Muscle of leg (tissue), 11 donors: ENCODE data around the gene KARS1. TPM values are rescaled to one million over a fixed set of nuclear protein-coding genes. Genes with fewer than 3 reads are reported as not detected.
"Not testable (repeated sequence)": the region's sequence is repeated elsewhere in the genome, so short reads cannot be mapped to it uniquely, and the experiment has no call there.

Source experiments
- DNase-seq: peaks from one replicate; pipeline ENCODE4 v3.0.0; 2013
- H3K27ac ChIP-seq: one replicate; pipeline ENCODE4 v1.5.1; 2013; ENCODE audit warnings: mild to moderate bottlenecking, low read length, control low read depth
- H3K27me3 ChIP-seq: one replicate; pipeline ENCODE4 v1.6.1; 2013; ENCODE audit warnings: low read length; ENCODE audit not compliant: control insufficient read depth, insufficient read depth
- H3K36me3 ChIP-seq: one replicate; pipeline ENCODE4 v1.6.1; 2013; ENCODE audit warnings: low read length; ENCODE audit not compliant: control insufficient read depth, insufficient read depth
- H3K4me1 ChIP-seq: one replicate; pipeline ENCODE4 v1.6.1; 2013; ENCODE audit warnings: low read length; ENCODE audit not compliant: control insufficient read depth, insufficient read depth
- H3K4me3 ChIP-seq: one replicate; pipeline ENCODE4 v1.5.1; 2013; ENCODE audit warnings: low read length, control low read depth
- H3K9me3 ChIP-seq: replicated peaks from 2 replicates; pipeline ENCODE4 v1.6.1; 2013; ENCODE audit warnings: low read depth, low read length; ENCODE audit not compliant: control insufficient read depth
- WGBS: methylation state at CpG from one replicate; pipeline ENCODE4 v1.1.5; 2013; ENCODE audit warnings: missing lambda C conversion rate; ENCODE audit not compliant: insufficient coverage; 5-methylcytosine and 5-hydroxymethylcytosine counted together
- polyA plus RNA-seq, 8 donors: library from polyadenylated mRNA; unstranded; fragments of 120-200 nt; gene quantifications; one replicate each; pipeline versions ENCODE4 v1.2.1 to v1.2.3, GENCODE V29; 2013; ENCODE audit warnings: inconsistent platforms in 1 of 8, low replicate concordance in 1 of 8; ENCODE audit not compliant: insufficient read length in 8 of 8, insufficient read depth in 1 of 8
- total RNA-seq: library from RNA; stranded (reverse); fragments of 120-200 nt; gene quantifications from one replicate; pipeline ENCODE4 v1.2.4, GENCODE V29; 2013

KARS1 gene
- total and polyA plus RNA-seq, 9 donors, result 112 to 127 (median 116) TPM

DNA sequence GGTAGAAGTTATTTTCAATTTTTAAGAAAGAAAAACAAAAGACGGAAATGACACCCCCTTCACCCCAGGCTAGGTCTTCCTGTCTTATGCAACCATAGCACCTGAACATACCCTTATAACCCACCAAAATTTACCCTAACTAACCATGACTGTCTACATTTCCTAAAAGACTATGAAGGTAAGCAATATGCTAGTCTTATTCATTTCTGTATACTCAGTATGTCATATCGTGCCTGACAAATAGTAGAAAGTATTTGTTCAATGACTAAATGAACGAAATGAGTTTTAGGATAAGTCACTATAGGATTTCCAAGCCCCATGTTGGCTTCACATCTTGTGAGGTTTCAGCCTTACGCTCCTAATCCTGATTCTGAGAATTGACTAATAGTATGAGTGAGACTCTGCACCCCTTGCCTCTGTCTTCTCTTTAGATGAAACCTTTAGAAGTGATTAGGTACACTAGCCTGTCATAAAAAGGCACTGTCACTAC, 30.9 kb downstream of the KARS1 start:
- Histone ChIP-seq H3K27me3 (no peaks in the 10 kb centered on the region), H3K4me3 (no peak overlapping the region), H3K4me1 (peaks cover under 1% of the 10 kb centered on the region), H3K9me3 (no peaks in the 10 kb centered on the region), H3K27ac (no peak overlapping the region), H3K36me3 (peaks cover 74% of the 10 kb centered on the region)
- 100% methylated on average over 1 of the region's 4 CpGs for WGBS
- DNase-seq, result no peak

DNA sequence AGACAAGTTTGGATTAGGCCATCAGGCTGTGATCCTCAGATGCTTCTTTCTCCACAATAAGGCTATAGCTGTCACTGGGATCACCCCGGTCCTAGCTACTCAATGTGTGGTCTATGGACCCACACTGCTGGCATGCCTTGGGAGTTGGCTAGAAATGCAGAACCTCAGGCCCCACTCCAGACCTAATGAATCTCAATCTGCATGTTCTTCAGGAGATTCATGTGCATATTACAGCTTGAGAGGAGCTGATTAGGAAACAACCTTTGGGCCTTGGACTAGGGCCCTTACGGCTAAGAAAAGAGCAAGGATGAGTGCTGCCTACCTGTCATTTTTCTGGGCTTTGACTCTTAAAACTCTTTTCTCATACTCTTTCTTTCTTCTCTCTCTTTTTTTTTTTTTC, 31.8 kb downstream of the KARS1 start:
- H3K27me3 ChIP-seq, result no peaks in the 10 kb centered on the region
- H3K27ac ChIP-seq, result no peak overlapping the region
- no peak for DNase-seq
- 100% methylated on average over 2 of the region's 2 CpGs for WGBS
- H3K4me1 ChIP-seq, result no peaks in the 10 kb centered on the region
- H3K4me3 ChIP-seq, result no peak overlapping the region
- no peaks in the 10 kb centered on the region for H3K9me3 ChIP-seq
- peaks cover 80% of the 10 kb centered on the region for H3K36me3 ChIP-seq

DNA sequence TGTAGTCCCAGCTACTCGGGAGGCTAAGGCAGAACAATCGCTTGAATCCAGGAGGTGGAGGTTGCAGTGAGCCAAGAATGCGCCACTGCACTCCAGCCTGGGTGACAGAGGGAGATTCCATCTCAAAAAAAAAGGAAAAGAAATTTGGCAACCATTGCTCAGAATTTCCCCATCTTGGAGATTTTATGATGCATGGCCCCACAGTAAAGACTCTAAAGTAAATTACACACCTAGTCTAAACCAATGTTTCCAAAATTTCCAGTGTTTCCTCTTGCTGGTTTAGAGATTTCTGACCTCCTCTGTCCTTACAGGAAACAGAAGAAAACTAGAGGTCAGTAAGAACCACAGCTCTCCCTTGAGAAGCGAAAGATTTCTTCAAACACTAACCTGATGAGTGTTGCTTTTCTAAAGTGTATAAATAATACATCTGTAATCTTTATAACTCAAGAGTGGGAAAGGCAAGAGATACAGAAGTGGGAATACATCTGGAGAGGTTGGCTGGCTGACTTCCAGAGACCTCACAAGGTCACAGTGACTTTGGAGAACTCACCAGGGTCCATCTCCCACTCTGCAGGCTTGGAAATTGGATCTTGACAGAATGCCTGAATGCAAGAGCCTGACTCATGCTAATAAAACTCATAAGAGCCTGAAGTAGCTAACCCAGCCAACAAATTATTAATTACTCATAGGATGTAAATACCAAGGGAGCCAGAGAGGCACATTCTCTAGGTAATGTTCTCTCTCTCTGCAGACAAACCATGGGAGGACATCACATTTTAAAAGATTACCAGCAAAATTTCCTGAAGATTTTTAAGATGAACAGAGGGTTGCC, 33.2 kb downstream of the KARS1 start:
- H3K27ac ChIP-seq, result no peak overlapping the region
- peaks cover 76% of the 10 kb centered on the region for H3K36me3 ChIP-seq
- no peaks in the 10 kb centered on the region for H3K9me3 ChIP-seq
- H3K4me1 ChIP-seq, result no peaks in the 10 kb centered on the region
- WGBS, result 74% methylated on average over 3 of the region's 4 CpGs
- no peak for DNase-seq
- H3K27me3 ChIP-seq, result no peaks in the 10 kb centered on the region
- no peak overlapping the region for H3K4me3 ChIP-seq

DNA sequence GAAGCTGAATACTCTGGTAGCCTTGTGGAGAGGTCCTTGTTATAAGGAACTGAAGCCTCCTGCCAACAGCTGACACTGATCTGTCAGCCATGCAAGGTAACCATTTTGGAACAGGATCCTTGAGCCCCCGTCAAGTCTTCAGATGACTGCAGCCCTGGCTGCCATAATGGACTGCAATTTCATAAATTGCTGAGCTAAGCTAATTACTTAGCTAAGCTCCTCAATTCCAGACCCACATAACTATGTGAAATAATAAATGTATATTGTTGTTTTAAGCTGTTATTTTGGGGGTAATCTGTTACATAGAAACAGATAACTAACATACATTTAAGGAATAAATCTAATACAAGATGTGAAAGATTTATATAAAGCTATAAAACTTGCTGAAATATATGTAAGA, 41.0 kb downstream of the KARS1 start:
- H3K4me3 ChIP-seq, result no peak overlapping the region
- no peaks in the 10 kb centered on the region for H3K27me3 ChIP-seq
- no peak for DNase-seq
- WGBS, result no CpG with 5 or more reads among the region's 1 CpG
- no peaks in the 10 kb centered on the region for H3K9me3 ChIP-seq
- no peak overlapping the region for H3K27ac ChIP-seq
- peaks cover 60% of the 10 kb centered on the region for H3K36me3 ChIP-seq
- no peaks in the 10 kb centered on the region for H3K4me1 ChIP-seq

DNA sequence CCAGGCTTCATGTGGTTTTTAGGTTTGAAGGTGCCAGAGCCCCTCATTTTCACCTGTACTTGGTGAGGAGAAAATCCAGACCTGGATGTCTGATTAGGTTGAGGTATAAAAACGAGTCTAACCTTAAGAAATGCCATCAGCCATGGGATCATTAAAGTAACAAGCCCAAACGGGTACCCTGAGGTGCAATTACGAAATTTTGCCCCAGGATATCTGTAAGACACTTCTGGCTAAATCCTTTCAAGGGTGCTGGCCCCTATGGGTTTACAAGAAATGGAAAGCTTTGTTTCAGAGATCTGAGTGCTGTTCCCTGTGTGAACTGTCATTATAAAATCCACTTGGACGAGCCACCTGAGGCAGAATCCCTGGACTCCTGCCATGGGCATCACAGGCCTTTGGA, 44.2 kb downstream of the KARS1 start:
- DNase-seq, result no peak
- WGBS, result 87% methylated on average over 4 of the region's 4 CpGs
- Histone ChIP-seq H3K4me3 (no peak overlapping the region), H3K9me3 (no peaks in the 10 kb centered on the region), H3K36me3 (peaks cover 56% of the 10 kb centered on the region), H3K4me1 (no peaks in the 10 kb centered on the region), H3K27ac (no peak overlapping the region), H3K27me3 (no peaks in the 10 kb centered on the region)

DNA sequence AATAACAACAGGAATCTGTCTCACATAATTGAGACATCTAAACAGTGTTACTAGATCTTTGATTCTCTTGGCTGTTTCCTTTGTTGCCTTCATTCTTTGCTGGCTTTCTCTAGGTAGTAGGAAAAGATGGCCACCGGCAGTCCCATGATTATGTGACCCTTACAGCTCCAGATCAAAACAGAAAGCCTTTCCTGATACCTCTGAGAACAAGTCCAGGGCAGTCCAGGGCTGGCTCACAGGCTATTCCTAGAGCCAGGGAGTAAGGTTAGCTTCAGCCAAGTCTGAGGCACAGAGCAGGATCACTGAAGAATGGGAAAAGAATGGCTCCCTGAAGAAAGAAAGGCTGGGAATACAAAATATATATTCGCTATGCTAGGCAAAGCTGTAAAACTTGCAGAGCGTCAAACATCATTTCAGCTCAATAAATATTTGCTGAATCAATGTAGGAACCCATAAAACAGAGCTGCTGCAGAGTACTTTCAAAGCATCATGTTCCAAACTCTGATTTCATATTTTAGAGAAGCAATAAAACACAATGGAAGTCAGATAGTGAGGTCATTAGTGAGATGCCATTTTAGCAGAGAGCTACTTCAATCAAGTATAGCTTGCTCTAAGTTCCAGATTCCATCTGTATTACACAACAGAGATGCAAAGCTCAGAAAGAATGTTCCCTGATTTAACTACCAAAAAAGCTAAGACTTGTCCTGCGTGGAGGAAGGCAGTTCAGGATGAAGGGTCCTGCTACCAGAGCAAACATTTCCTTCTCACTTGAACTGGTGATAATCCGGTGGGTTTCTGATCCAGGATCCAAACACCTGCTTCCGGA, 47.8 kb downstream of the KARS1 start:
- Histone ChIP-seq H3K9me3 (peaks cover 3% of the 10 kb centered on the region), H3K27ac (no peak overlapping the region), H3K27me3 (no peaks in the 10 kb centered on the region), H3K36me3 (peaks cover 50% of the 10 kb centered on the region), H3K4me3 (no peak overlapping the region), H3K4me1 (no peaks in the 10 kb centered on the region)
- WGBS, result 71% methylated on average over 2 of the region's 6 CpGs
- DNase-seq, result no peak

DNA sequence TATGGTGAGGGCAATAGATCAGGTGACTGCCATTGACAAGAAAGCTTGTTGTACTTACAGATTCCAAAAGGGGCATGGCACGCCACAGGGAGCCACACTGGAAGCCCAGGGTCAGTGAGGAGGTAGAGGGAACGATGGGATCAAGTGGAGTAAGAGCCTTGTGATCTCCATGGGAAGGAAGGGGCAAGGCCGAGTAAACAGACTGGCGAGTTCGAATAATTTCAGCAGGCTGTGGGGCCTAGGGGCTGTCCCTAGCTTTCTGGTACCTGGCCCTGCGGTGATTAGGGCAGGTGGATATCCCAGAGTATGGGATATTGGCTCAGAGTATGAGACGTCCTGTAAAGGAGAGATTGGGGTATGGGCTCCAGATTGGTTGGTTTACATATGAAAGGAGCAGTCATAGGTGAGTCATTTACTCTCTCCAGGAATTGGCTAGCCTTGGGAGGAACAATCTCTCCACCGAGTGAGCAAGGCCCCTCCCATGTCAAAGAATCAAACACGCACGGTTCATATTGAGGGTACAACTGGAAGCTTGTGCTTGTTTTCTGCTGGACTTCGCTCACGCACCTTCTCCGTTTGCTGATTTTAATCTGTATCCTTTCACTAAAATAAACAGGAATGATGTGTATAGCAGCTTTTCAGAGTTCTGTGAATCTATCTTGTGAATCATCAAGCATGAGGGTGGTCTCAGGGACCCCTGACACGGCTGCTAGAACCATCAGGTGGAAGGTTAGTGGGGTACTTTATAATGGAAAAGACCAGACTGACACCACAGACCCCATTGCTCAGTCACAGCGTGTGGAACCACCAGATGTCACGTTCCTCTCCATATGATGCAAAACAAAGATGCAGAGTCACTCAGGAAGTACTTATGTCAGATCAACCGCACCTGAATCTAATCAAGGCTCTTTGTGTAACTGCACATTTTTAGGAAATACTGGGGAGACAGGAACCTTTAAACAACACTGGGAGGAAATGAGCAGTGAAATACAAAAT, 53.3 kb downstream of the KARS1 start:
- no peaks in the 10 kb centered on the region for H3K27me3 ChIP-seq
- H3K27ac ChIP-seq, result peak overlapping the region; percentile 86
- no peak overlapping the region for H3K4me3 ChIP-seq
- 83% methylated on average over 6 of the region's 17 CpGs for WGBS
- DNase-seq, result peak; percentile 53
- H3K9me3 ChIP-seq, result peaks cover 3% of the 10 kb centered on the region
- H3K4me1 ChIP-seq, result peaks cover 25% of the 10 kb centered on the region
- H3K36me3 ChIP-seq, result peaks cover 12% of the 10 kb centered on the region

DNA sequence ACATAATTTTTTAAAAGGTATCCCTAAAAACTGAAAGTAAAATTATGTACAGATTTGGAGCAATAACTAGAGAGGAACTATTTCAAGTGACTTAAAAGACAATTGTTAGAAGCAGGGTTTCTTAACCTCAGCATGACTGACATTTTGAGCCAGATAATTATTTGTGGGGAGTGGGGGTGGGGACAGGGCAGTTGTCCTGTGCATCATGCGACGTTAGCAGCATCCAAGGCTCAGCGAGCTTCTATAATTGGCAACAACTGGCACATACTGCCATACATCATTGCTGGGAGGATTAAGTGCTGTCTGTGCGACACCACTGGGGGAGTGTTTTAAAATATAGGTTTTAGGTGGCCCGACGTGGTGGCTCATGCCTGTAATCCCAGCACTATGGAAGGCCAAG, 54.2 kb downstream of the KARS1 start:
- Histone ChIP-seq H3K36me3 (peaks cover 12% of the 10 kb centered on the region), H3K4me1 (peaks cover 31% of the 10 kb centered on the region), H3K9me3 (peaks cover 3% of the 10 kb centered on the region), H3K27ac (peak overlapping the region; percentile 86), H3K27me3 (no peaks in the 10 kb centered on the region), H3K4me3 (no peak overlapping the region)
- WGBS, result 52% methylated on average over 3 of the region's 6 CpGs
- DNase-seq, result peak; percentile 47

DNA sequence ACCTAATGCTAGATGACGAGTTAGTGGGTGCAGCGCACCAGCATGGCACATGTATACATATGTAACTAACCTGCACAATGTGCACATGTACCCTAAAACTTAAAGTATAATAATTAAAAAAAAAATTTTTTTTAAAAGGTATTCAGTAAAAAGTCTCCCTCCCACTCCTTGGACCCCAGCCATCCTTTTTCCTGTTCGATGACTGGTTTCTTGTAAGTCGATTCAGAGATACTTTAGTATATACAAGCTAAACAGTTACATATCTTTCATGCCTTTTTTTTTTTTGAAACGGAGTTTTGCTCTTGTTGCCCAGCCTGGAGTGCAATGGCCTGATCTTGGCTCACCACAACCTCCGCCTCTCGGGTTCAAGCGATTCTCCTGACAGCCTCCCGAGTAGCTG, 55.5 kb downstream of the KARS1 start:
- H3K4me3 ChIP-seq, H3K36me3 ChIP-seq, H3K9me3 ChIP-seq, H3K27me3 ChIP-seq: not testable (repeated sequence)
- H3K27ac ChIP-seq, result peak overlapping the region; percentile 77
- peak; percentile 82 for DNase-seq
- H3K4me1 ChIP-seq, result peaks cover 31% of the 10 kb centered on the region
- 33% methylated on average over 3 of the region's 9 CpGs for WGBS
